C4-2B (cell line): Measurements from ENCODE around the gene MRPS18B.

ENCODE experiments used
- ZFX ChIP-seq: fragments of 450-650 bp; IDR thresholded peaks from 2 replicates; pipeline ENCODE4 v1.6.1; 2017
- TF ChIP-seq, protein P1 (sequence below): fragments of 450-650 bp; conservative IDR thresholded peaks from 2 replicates; pipeline ENCODE4 v1.5.1; 2017; ENCODE audit warnings: mild to moderate bottlenecking

DNA sequence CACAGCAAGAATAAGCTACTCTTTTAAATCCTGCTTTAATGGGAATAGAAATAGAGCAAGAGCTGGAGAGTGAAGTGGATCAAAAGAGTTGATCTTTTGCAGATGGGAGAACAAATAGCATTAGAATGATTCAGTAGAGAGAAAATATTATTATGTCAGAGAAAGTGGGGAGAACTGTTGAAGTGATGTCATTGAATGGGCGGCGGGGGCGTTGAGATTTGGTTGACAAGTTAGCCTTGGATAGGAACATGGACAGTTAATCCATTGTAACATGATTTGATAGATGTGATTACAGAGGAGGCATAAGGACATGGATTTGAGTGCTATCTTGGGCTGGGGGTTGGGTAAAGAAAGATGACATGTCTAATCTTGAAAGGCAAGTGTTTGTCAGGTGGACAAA is 18.2 kb downstream of the MRPS18B start:
- TF ChIP-seq, protein P1, sequence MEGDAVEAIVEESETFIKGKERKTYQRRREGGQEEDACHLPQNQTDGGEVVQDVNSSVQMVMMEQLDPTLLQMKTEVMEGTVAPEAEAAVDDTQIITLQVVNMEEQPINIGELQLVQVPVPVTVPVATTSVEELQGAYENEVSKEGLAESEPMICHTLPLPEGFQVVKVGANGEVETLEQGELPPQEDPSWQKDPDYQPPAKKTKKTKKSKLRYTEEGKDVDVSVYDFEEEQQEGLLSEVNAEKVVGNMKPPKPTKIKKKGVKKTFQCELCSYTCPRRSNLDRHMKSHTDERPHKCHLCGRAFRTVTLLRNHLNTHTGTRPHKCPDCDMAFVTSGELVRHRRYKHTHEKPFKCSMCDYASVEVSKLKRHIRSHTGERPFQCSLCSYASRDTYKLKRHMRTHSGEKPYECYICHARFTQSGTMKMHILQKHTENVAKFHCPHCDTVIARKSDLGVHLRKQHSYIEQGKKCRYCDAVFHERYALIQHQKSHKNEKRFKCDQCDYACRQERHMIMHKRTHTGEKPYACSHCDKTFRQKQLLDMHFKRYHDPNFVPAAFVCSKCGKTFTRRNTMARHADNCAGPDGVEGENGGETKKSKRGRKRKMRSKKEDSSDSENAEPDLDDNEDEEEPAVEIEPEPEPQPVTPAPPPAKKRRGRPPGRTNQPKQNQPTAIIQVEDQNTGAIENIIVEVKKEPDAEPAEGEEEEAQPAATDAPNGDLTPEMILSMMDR: no peak
- no peak for TF ChIP-seq ZFX
